GM23248 (cell line): Measurements from ENCODE around the gene TAF11L6.

Experiments used
- EZH2 ChIP-seq: fragments of 200-600 bp; sonication (generic); IDR thresholded peaks from 2 replicates; pipeline ENCODE4 v1.6.1; 2018; ENCODE audit warnings: antibody characterized with exemption, mild to moderate bottlenecking; ENCODE audit not compliant: insufficient read depth, poor library complexity, severe bottlenecking
- EZH2phosphoT487 ChIP-seq: fragments of 200-600 bp; sonication (generic); IDR thresholded peaks from 2 replicates; pipeline ENCODE4 v1.6.1; 2018; ENCODE audit warnings: antibody characterized with exemption, moderate library complexity, mild to moderate bottlenecking, low read depth; ENCODE audit not compliant: insufficient read depth

DNA sequence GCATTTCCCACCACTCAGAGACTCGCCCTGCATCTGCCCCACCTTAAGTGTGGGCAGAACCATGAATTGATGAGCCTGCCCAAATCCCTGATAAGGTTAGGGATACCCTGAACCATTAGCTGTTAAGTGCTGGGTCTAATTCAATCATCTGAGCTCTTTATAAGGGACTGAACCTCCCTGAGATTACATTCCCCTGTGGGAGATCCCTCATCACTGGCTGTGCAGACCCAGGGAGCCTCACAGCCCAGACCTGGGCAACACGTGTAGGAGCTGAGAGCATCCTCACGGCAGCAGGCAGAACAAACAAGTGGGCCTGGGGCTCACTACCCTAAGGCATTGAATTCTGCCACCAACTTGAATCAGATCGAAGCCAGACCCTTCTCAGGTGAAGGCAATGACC, 31.0 kb upstream of the TAF11L6 start:
- TF ChIP-seq EZH2: no peak
- TF ChIP-seq EZH2phosphoT487: no peak
